Activated naive CD8-positive, alpha-beta T cell treated with anti-CD3 and anti-CD28 coated beads, Interleukin-2, amount 50 U/mL, for 24 hours (primary cell): ENCODE data around the gene ACOT4.
"Not testable (repeated sequence)": the region's sequence is repeated elsewhere in the genome, so short reads cannot be mapped to it uniquely, and the experiment has no call there.

ENCODE experiments used
- ATAC-seq: fragments of 150-1000 bp; cut with Tn5 transposase; one replicate; pipeline ENCODE4 v1.10.0; 2021
- DNase-seq: peaks from one replicate; pipeline ENCODE4 v3.0.0; 2021
- H3K27ac Mint-ChIP-seq: one replicate; pipeline ENCODE4 v1.8.0; 2021; ENCODE audit warnings: mild to moderate bottlenecking, mixed read lengths
- H3K27me3 Mint-ChIP-seq: one replicate; pipeline ENCODE4 v1.8.0; 2021; ENCODE audit warnings: mixed read lengths
- H3K36me3 Mint-ChIP-seq: one replicate; pipeline ENCODE4 v1.8.0; 2021; ENCODE audit warnings: low read depth, mixed read lengths
- H3K4me1 Mint-ChIP-seq: one replicate; pipeline ENCODE4 v1.8.0; 2021; ENCODE audit warnings: mixed read lengths
- H3K4me3 Mint-ChIP-seq: one replicate; pipeline ENCODE4 v1.8.0; 2021; ENCODE audit warnings: mild to moderate bottlenecking, moderate library complexity, mixed read lengths
- H3K9me3 Mint-ChIP-seq: one replicate; pipeline ENCODE4 v1.8.0; 2021; ENCODE audit warnings: mixed read lengths

Gene ACOT4

GRCh38 chr14:73634011-73634833, 42.5 kb downstream of the ACOT4 start:
- ATAC-seq (peak; percentile 6), DNase-seq (no peak)
- peaks cover 5% of the 10 kb centered on the region for H3K27me3 Mint-ChIP-seq
- no peaks in the 10 kb centered on the region for H3K36me3 Mint-ChIP-seq
- peaks cover 9% of the 10 kb centered on the region for H3K4me1 Mint-ChIP-seq
- H3K4me3 Mint-ChIP-seq, result peak overlapping the region; percentile 37
- H3K27ac Mint-ChIP-seq, result peak overlapping the region; percentile 31
- no peaks in the 10 kb centered on the region for H3K9me3 Mint-ChIP-seq

GRCh38 chr14:73636355-73636754, 44.7 kb downstream of the ACOT4 start:
- not testable (repeated sequence) for ATAC-seq, H3K27me3 Mint-ChIP-seq, H3K9me3 Mint-ChIP-seq, H3K4me1 Mint-ChIP-seq, H3K27ac Mint-ChIP-seq, H3K36me3 Mint-ChIP-seq, H3K4me3 Mint-ChIP-seq, DNase-seq

- no peaks in the 10 kb centered on the region for H3K9me3 Mint-ChIP-seq
- no peaks in the 10 kb centered on the region for H3K36me3 Mint-ChIP-seq
- DNase-seq (no peak), ATAC-seq (no peak)
- peaks cover 5% of the 10 kb centered on the region for H3K27me3 Mint-ChIP-seq
- no peak overlapping the region for H3K27ac Mint-ChIP-seq
- H3K4me3 Mint-ChIP-seq, result no peak overlapping the region
- H3K4me1 Mint-ChIP-seq, result peaks cover 9% of the 10 kb centered on the region
These were observed 46.2 kb downstream of the ACOT4 start for GRCh38 chr14:73637830-73638229.

- no peak overlapping the region for H3K4me3 Mint-ChIP-seq
- no peaks in the 10 kb centered on the region for H3K36me3 Mint-ChIP-seq
- no peak overlapping the region for H3K27ac Mint-ChIP-seq
- no peaks in the 10 kb centered on the region for H3K27me3 Mint-ChIP-seq
- DNase-seq (no peak), ATAC-seq (no peak)
- peaks cover 15% of the 10 kb centered on the region for H3K4me1 Mint-ChIP-seq
- no peaks in the 10 kb centered on the region for H3K9me3 Mint-ChIP-seq
These were observed 49.2 kb downstream of the ACOT4 start for GRCh38 chr14:73640796-73641365.

- peaks cover 17% of the 10 kb centered on the region for H3K4me1 Mint-ChIP-seq
- DNase-seq (peak; percentile 94), ATAC-seq (peak; percentile 100)
- no peaks in the 10 kb centered on the region for H3K27me3 Mint-ChIP-seq
- H3K27ac Mint-ChIP-seq, result peak within 1 kb of the TSS; percentile 91
- peak within 1 kb of the TSS; percentile 95 for H3K4me3 Mint-ChIP-seq
- H3K9me3 Mint-ChIP-seq, result no peaks in the 10 kb centered on the region
- no peaks in the 10 kb centered on the region for H3K36me3 Mint-ChIP-seq
These were observed 53.0 kb downstream of the ACOT4 start, which contains the start of gene DNAL1 for GRCh38 chr14:73644531-73645247. TSS of gene DNAL1 (plus strand) at chr14:73644986. CDS start at chr14:73645040, 54 bp downstream.

GRCh38 chr14:73645248-73645610, 53.6 kb downstream of the ACOT4 start:
- Mint-ChIP-seq H3K9me3 (no peaks in the 10 kb centered on the region), H3K4me3 (peak overlapping the region; percentile 95), H3K4me1 (peaks cover 17% of the 10 kb centered on the region), H3K36me3 (no peaks in the 10 kb centered on the region), H3K27me3 (no peaks in the 10 kb centered on the region), H3K27ac (peak overlapping the region; percentile 91)
- no peak for ATAC-seq
- DNase-seq, result no peak
